Type B pancreatic cell (in vitro differentiated cells): ENCODE measurements around the gene CAMSAP1. TPM values are rescaled to one million over a fixed set of nuclear protein-coding genes. Genes with fewer than 3 reads are reported as not detected.

Experiments
- DNase-seq: peaks from one replicate; pipeline ENCODE4 v3.0.0; 2021; ENCODE audit warnings: mixed read lengths; ENCODE audit not compliant: unreplicated experiment; ENCODE audit errors: extremely low spot score
- H3K27ac Mint-ChIP-seq: 2 replicates; pipeline ENCODE4 v1.8.0; 2021; ENCODE audit warnings: mild to moderate bottlenecking, mixed read lengths
- H3K27me3 Mint-ChIP-seq: 2 replicates; pipeline ENCODE4 v1.8.0; 2021; ENCODE audit warnings: mixed read lengths
- H3K36me3 Mint-ChIP-seq: 2 replicates; pipeline ENCODE4 v1.8.0; 2021; ENCODE audit warnings: mixed read lengths
- H3K4me1 Mint-ChIP-seq: one replicate; pipeline ENCODE4 v1.8.0; 2021; ENCODE audit warnings: mixed read lengths; ENCODE audit not compliant: unreplicated experiment
- H3K4me3 Mint-ChIP-seq: 2 replicates; pipeline ENCODE4 v1.8.0; 2021; ENCODE audit warnings: mild to moderate bottlenecking, mixed read lengths
- H3K9me3 Mint-ChIP-seq: 2 replicates; pipeline ENCODE4 v1.8.0; 2021; ENCODE audit warnings: mixed read lengths
- CTCF ChIP-seq: fragments of 200-600 bp; sonication (generic); conservative IDR thresholded peaks from 2 replicates; pipeline ENCODE4 v1.5.0; 2021; ENCODE audit warnings: antibody characterized with exemption, mild to moderate bottlenecking
- total RNA-seq: library from RNA; stranded (reverse); gene quantifications from 2 replicates; pipeline ENCODE4 v1.2.1, GENCODE V29; 2021; ENCODE audit warnings: low replicate concordance

Gene CAMSAP1
- total RNA-seq, 1 donor from 2014 or later: 58.2 TPM

GRCh38 chr9:135887585-135888050 lies 19.7 kb downstream of the CAMSAP1 start:
- H3K4me3 Mint-ChIP-seq: peak overlapping the region; percentile 46
- no peak for TF ChIP-seq CTCF
- DNase-seq: no peak
- no peaks in the 10 kb centered on the region for H3K27me3 Mint-ChIP-seq
- H3K27ac Mint-ChIP-seq: peak overlapping the region; percentile 55
- peaks cover 8% of the 10 kb centered on the region for H3K36me3 Mint-ChIP-seq
- H3K9me3 Mint-ChIP-seq: no peaks in the 10 kb centered on the region
- peaks cover 76% of the 10 kb centered on the region for H3K4me1 Mint-ChIP-seq

GRCh38 chr9:135887021-135887507 lies 20.3 kb downstream of the CAMSAP1 start:
- Mint-ChIP-seq H3K9me3 (no peaks in the 10 kb centered on the region), H3K4me1 (peaks cover 75% of the 10 kb centered on the region), H3K27me3 (no peaks in the 10 kb centered on the region), H3K27ac (peak overlapping the region; percentile 55), H3K4me3 (peak overlapping the region; percentile 46), H3K36me3 (peaks cover 8% of the 10 kb centered on the region)
- no peak for DNase-seq
- TF ChIP-seq CTCF: no peak

DNA sequence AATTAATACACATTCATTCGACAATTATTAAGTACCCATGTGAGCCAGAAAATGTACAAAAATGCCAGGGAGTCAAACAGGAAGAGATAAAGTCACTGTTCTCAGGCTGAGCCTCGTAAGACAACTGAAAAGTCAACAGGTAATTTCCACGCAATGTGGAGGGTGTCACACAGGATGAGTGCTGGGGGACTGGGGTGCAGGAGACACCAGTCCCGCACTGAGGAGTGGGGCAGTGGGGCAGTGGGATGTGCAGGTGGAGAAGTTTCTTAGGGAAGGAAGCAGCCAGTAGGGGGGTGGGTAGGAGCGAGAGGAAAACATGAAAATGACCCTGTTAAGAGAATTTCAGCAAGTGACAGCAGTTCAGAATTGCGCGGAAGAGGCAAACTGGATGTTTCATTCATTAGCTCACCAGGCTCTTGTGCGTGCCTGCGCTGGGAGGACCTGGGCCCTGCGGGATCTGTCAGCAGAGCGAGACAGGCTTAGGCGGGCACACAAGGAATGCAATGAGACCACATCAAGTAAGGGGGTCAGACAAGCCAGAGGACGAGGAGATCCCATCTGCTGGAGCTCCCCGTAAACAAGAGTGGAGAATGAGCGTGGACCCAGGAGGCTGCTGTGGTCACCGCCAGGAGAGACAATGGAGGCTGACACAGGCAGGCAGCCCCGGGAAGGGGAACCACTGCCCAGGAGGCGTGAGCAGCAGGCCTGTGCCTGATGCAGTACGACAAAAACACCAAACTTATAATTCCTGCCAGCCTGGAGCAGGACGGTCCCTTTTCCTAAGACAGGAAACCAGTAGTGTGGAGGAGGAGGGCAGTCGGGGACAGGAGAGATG lies 21.0 kb downstream of the CAMSAP1 start:
- no peak for DNase-seq
- H3K27me3 Mint-ChIP-seq: no peaks in the 10 kb centered on the region
- TF ChIP-seq CTCF: no peak
- H3K27ac Mint-ChIP-seq: peak overlapping the region; percentile 55
- H3K36me3 Mint-ChIP-seq: peaks cover 8% of the 10 kb centered on the region
- no peaks in the 10 kb centered on the region for H3K9me3 Mint-ChIP-seq
- peak overlapping the region; percentile 32 for H3K4me3 Mint-ChIP-seq
- H3K4me1 Mint-ChIP-seq: peaks cover 68% of the 10 kb centered on the region

- H3K4me3 Mint-ChIP-seq: no peak overlapping the region
- H3K27me3 Mint-ChIP-seq: no peaks in the 10 kb centered on the region
- peaks cover 57% of the 10 kb centered on the region for H3K4me1 Mint-ChIP-seq
- no peak for TF ChIP-seq CTCF
- H3K36me3 Mint-ChIP-seq: peaks cover 8% of the 10 kb centered on the region
- H3K27ac Mint-ChIP-seq: peak overlapping the region; percentile 24
- no peaks in the 10 kb centered on the region for H3K9me3 Mint-ChIP-seq
- DNase-seq: no peak
Measured at GRCh38 chr9:135885100-135885853, 22.1 kb downstream of the CAMSAP1 start.

- DNase-seq: no peak
- Mint-ChIP-seq H3K4me3 (no peak overlapping the region), H3K27ac (peak overlapping the region; percentile 24), H3K27me3 (no peaks in the 10 kb centered on the region), H3K9me3 (no peaks in the 10 kb centered on the region), H3K36me3 (peaks cover 8% of the 10 kb centered on the region), H3K4me1 (peaks cover 55% of the 10 kb centered on the region)
- TF ChIP-seq CTCF: no peak
Measured at GRCh38 chr9:135884328-135885035, 22.9 kb downstream of the CAMSAP1 start.
